Esophagus muscularis mucosa (tissue), 4 donors: Measurements from ENCODE around the gene LRFN2. TPM values are rescaled to one million over a fixed set of nuclear protein-coding genes. Genes with fewer than 3 reads are reported as not detected.

Experiments
- DNase-seq: peaks from one replicate; pipeline ENCODE4 v3.0.0-alpha.2; 2017; ENCODE audit errors: extremely low spot score
- H3K27ac ChIP-seq, 4 donors: fragments of 200-600 bp; sonication (generic); replicated peaks in 1 of 4; 1 replicate in 3 of 4; 2 replicates in 1 of 4; pipeline ENCODE4 v1.5.1; 2016 to 2019; ENCODE audit warnings: mild to moderate bottlenecking in 1 of 4
- H3K27me3 ChIP-seq, 4 donors: fragments of 200-600 bp; sonication (generic); one replicate each; pipeline versions ENCODE4 v1.5.1 to v1.6.0; 2016 to 2019
- H3K36me3 ChIP-seq, 4 donors: fragments of 200-600 bp; sonication (generic); one replicate each; pipeline ENCODE4 v1.5.1; 2016 to 2019
- H3K4me1 ChIP-seq, 4 donors: fragments of 200-600 bp; sonication (generic); one replicate each; pipeline ENCODE4 v1.5.1; 2016 to 2019
- H3K4me3 ChIP-seq, 4 donors: fragments of 200-600 bp; sonication (generic); 1 replicate in 2 of 4; 2 replicates in 2 of 4; pipeline ENCODE4 v1.5.1; 2016 to 2019; ENCODE audit warnings: mild to moderate bottlenecking in 4 of 4, moderate library complexity in 1 of 4
- H3K9me3 ChIP-seq, 4 donors: fragments of 200-600 bp; sonication (generic); 1 replicate in 3 of 4; 2 replicates in 1 of 4; pipeline ENCODE4 v1.5.1; 2016 to 2019
- CTCF ChIP-seq, 3 experiments: fragments of 200-600 bp in 2 of 3; fragments of 450-650 bp in 1 of 3; sonication (generic) in 2 of 3; IDR thresholded peaks; one replicate each; pipeline ENCODE4 v1.5.1; 2017 to 2019; ENCODE audit warnings: antibody characterized with exemption in 3 of 3, mild to moderate bottlenecking in 2 of 3, moderate library complexity in 1 of 3
- EP300 ChIP-seq: sonication (generic); formaldehyde crosslinking; IDR thresholded peaks from one replicate; pipeline ENCODE4 v1.6.1; 2017; ENCODE audit warnings: antibody characterized with exemption
- POLR2A ChIP-seq: fragments of 450-650 bp; IDR thresholded peaks from one replicate; pipeline ENCODE4 v1.6.1; 2017; ENCODE audit warnings: antibody characterized with exemption, moderate library complexity, mild to moderate bottlenecking, low read depth
- POLR2AphosphoS5 ChIP-seq, 2 donors: sonication (generic); formaldehyde crosslinking; IDR thresholded peaks; one replicate each; pipeline ENCODE4 v1.6.1; 2017; ENCODE audit warnings: antibody characterized with exemption in 2 of 2
- WGBS: methylation state at CpG from one replicate; pipeline ENCODE4 v1.1.5; 2018; 5-methylcytosine and 5-hydroxymethylcytosine counted together
- intact Hi-C: fragments of 100-400 bp; cut with DNase I; formaldehyde crosslinking; loops from one replicate; pipeline ENCODE4 v1.15.1; 2023
- total RNA-seq, 4 donors: library from RNA; depleted of rRNA; stranded (reverse); fragments of >200 nt; gene quantifications; one replicate each; pipeline versions ENCODE4 v1.1.0 to v1.2.1, GENCODE V29; 2016

LRFN2 gene
- total RNA-seq, 4 donors from 2014 or later: 0.11 TPM; not detected in 3

GRCh38 chr6:40427196-40427595 is 160.0 kb downstream of the LRFN2 start:
- Histone ChIP-seq H3K4me1 (peaks cover 3 to 18% (median 17%) of the 10 kb centered on the region in 4 donors), H3K4me3 (no peak overlapping the region), H3K36me3 (no peaks in the 10 kb centered on the region), H3K27me3 (no peaks in the 10 kb centered on the region), H3K27ac (no peak overlapping the region), H3K9me3 (no peaks in the 10 kb centered on the region)
- TF ChIP-seq EP300 (no peak), POLR2A (no peak), POLR2AphosphoS5 (IDR thresholded peaks at IDR 0.05) (no peak), CTCF (IDR thresholded peaks at IDR 0.05) (no peak)
- 39% methylated on average over 3 of the region's 3 CpGs for WGBS
- no peak for DNase-seq
- intact Hi-C loops: no loop called here

- Histone ChIP-seq H3K4me3 (no peak overlapping the region), H3K27me3 (no peaks in the 10 kb centered on the region), H3K4me1 (peaks cover 3 to 18% (median 17%) of the 10 kb centered on the region in 4 donors), H3K9me3 (no peaks in the 10 kb centered on the region), H3K27ac (no peak overlapping the region), H3K36me3 (no peaks in the 10 kb centered on the region)
- intact Hi-C loops: no loop called here
- 93% methylated on average over 7 of the region's 7 CpGs for WGBS
- no peak for TF ChIP-seq CTCF (IDR thresholded peaks at IDR 0.05)
- DNase-seq: no peak
These were observed 160.7 kb downstream of the LRFN2 start for GRCh38 chr6:40426346-40427066.

- Histone ChIP-seq H3K36me3 (no peaks in the 10 kb centered on the region), H3K27me3 (no peaks in the 10 kb centered on the region), H3K27ac (no peak overlapping the region), H3K9me3 (no peaks in the 10 kb centered on the region), H3K4me3 (no peak overlapping the region), H3K4me1 (peaks cover 3 to 18% (median 17%) of the 10 kb centered on the region in 4 donors)
- intact Hi-C loops: no loop called here
- 55% methylated on average over 4 of the region's 4 CpGs for WGBS
- TF ChIP-seq POLR2AphosphoS5 (IDR thresholded peaks at IDR 0.05) (no peak), POLR2A (no peak), CTCF (IDR thresholded peaks at IDR 0.05) (no peak), EP300 (no peak)
- DNase-seq: no peak
These were observed 161.8 kb downstream of the LRFN2 start for GRCh38 chr6:40425192-40425919.

GRCh38 chr6:40422046-40422445 is 165.1 kb downstream of the LRFN2 start:
- no peaks in the 10 kb centered on the region for H3K36me3 ChIP-seq
- no peaks in the 10 kb centered on the region for H3K9me3 ChIP-seq
- DNase-seq: no peak
- no peak for TF ChIP-seq CTCF (IDR thresholded peaks at IDR 0.05)
- no peak for TF ChIP-seq EP300
- no peak for TF ChIP-seq POLR2A
- no peak for TF ChIP-seq POLR2AphosphoS5 (IDR thresholded peaks at IDR 0.05)
- no peaks in the 10 kb centered on the region for H3K27me3 ChIP-seq
- H3K27ac ChIP-seq: no peak overlapping the region
- no peak overlapping the region for H3K4me3 ChIP-seq
- peaks cover 6 to 18% (median 16%) of the 10 kb centered on the region in 4 donors for H3K4me1 ChIP-seq
- intact Hi-C loops: no loop called here
- 70% methylated on average over 1 of the region's 1 CpG for WGBS
